ENCODE measurements around the gene LIAS. TPM values are rescaled to one million over a fixed set of nuclear protein-coding genes. Genes with fewer than 3 reads are reported as not detected.
A peak's percentile ranks its signal among the peaks of the same experiment; 100 is the strongest.

LIAS gene
- total and polyA plus RNA-seq, 2 of the 13 experiments (the other 11 are each of a cell fraction or from before 2014, with no cell fraction given) = 16.0 to 16.6 TPM

DNA sequence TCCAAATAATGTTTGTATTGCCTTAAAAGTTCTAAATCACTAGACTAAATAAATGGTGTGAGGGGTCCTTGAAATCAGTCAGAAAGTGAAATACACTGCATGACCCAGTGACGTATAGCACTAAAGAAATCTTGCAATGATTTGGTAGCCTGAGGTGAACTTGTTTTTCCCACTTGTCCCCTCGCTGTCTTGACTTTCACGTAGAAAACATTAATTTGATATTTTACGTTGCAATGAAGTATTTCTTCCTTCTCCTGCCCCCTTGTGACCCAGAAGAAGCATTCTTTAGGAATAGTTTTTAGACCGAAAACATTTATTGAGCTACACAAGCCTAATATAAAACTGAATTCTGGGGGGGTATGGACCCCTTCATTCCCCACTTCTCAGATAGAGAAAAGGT, 48.4 kb upstream of the LIAS start (continued):
- TF ChIP-seq, protein P1, sequence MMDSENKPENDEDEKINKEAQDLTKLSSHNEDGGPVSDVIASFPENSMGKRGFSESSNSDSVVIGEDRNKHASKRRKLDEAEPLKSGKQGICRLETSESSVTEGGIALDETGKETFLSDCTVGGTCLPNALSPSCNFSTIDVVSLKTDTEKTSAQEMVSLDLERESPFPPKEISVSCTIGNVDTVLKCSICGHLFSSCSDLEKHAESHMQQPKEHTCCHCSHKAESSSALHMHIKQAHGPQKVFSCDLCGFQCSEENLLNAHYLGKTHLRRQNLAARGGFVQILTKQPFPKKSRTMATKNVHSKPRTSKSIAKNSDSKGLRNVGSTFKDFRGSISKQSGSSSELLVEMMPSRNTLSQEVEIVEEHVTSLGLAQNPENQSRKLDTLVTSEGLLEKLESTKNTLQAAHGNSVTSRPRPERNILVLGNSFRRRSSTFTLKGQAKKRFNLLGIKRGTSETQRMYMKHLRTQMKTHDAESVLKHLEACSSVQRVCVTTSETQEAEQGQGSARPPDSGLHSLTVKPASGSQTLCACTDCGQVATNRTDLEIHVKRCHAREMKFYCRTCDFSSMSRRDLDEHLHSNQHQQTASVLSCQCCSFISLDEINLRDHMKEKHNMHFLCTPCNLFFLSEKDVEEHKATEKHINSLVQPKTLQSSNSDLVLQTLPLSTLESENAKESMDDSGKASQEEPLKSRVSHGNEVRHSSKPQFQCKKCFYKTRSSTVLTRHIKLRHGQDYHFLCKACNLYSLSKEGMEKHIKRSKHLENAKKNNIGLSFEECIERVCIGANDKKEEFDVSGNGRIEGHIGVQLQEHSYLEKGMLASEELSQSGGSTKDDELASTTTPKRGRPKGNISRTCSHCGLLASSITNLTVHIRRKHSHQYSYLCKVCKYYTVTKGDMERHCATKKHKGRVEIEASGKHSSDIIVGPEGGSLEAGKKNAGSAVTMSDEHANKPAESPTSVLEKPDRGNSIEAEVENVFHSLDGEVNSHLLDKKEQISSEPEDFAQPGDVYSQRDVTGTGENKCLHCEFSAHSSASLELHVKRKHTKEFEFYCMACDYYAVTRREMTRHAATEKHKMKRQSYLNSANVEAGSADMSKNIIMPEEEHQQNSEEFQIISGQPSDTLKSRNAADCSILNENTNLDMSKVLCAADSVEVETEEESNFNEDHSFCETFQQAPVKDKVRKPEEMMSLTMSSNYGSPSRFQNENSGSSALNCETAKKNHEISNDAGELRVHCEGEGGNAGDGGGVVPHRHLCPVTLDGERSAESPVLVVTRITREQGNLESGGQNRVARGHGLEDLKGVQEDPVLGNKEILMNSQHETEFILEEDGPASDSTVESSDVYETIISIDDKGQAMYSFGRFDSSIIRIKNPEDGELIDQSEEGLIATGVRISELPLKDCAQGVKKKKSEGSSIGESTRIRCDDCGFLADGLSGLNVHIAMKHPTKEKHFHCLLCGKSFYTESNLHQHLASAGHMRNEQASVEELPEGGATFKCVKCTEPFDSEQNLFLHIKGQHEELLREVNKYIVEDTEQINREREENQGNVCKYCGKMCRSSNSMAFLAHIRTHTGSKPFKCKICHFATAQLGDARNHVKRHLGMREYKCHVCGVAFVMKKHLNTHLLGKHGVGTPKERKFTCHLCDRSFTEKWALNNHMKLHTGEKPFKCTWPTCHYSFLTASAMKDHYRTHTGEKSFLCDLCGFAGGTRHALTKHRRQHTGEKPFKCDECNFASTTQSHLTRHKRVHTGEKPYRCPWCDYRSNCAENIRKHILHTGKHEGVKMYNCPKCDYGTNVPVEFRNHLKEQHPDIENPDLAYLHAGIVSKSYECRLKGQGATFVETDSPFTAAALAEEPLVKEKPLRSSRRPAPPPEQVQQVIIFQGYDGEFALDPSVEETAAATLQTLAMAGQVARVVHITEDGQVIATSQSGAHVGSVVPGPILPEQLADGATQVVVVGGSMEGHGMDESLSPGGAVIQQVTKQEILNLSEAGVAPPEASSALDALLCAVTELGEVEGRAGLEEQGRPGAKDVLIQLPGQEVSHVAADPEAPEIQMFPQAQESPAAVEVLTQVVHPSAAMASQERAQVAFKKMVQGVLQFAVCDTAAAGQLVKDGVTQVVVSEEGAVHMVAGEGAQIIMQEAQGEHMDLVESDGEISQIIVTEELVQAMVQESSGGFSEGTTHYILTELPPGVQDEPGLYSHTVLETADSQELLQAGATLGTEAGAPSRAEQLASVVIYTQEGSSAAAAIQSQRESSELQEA (CRISPR knock-in tag; IDR thresholded peaks at IDR 0.05; ENCODE audit: not compliant biosample characterization) = no peak
- TF ChIP-seq RXRB (CRISPR knock-in tag; IDR thresholded peaks at IDR 0.05; ENCODE audit: borderline replicate concordance) (peak; percentile 26; the same call in 1 of the 2 replicates), THRA (CRISPR knock-in tag; IDR thresholded peaks at IDR 0.05; ENCODE audit: borderline replicate concordance) (peak; percentile 70; the same call in 1 of the 2 replicates), GATAD2A (CRISPR knock-in tag; IDR thresholded peaks at IDR 0.05) (peak; percentile 29; the same call in 1 of the 2 replicates), ZNF12 (CRISPR knock-in tag; IDR thresholded peaks at IDR 0.05) (0 out of 2 replicates have a peak, but pooled peaks have one; percentile 47)

Data from HepG2 (cell line).